Thyroid gland (tissue), 4 donors: ENCODE data around the gene PDPK1. TPM values are rescaled to one million over a fixed set of nuclear protein-coding genes. Genes with fewer than 3 reads are reported as not detected.

ENCODE experiments used
- DNase-seq, 2 donors: peaks; one replicate each; pipeline ENCODE4 v3.0.0-alpha.2; 2019
- H3K27ac ChIP-seq, 3 donors: fragments of 200-600 bp; sonication (generic); 1 replicate in 2 of 3; 2 replicates in 1 of 3; pipeline ENCODE4 v1.5.1; 2016 to 2019; ENCODE audit warnings: mild to moderate bottlenecking in 1 of 3, moderate library complexity in 1 of 3
- H3K27me3 ChIP-seq: fragments of 200-600 bp; sonication (generic); one replicate; pipeline ENCODE4 v1.5.1; 2019
- H3K36me3 ChIP-seq, 2 donors: fragments of 200-600 bp; sonication (generic); one replicate each; pipeline ENCODE4 v1.5.1; 2016 to 2019
- H3K4me1 ChIP-seq, 2 donors: fragments of 200-600 bp; sonication (generic); one replicate each; pipeline ENCODE4 v1.5.1; 2017 to 2019
- H3K4me3 ChIP-seq, 3 donors: fragments of 200-600 bp; sonication (generic); replicated peaks in 1 of 3; 1 replicate in 2 of 3; 2 replicates in 1 of 3; pipeline ENCODE4 v1.5.1; 2016; ENCODE audit warnings: mild to moderate bottlenecking in 1 of 3
- H3K9me3 ChIP-seq: fragments of 200-600 bp; sonication (generic); one replicate; pipeline ENCODE4 v1.5.1; 2017
- CTCF ChIP-seq, 6 experiments: fragments of 200-600 bp in 3 of 6; fragments of 450-650 bp in 3 of 6; sonication (generic) in 3 of 6; IDR thresholded peaks; one replicate each; pipeline ENCODE4 v1.5.1; 2016 to 2019; ENCODE audit warnings: antibody characterized with exemption in 6 of 6, mild to moderate bottlenecking in 2 of 6, inconsistent platforms in 1 of 6, moderate library complexity in 1 of 6
- POLR2A ChIP-seq, 2 donors: fragments of 450-650 bp; IDR thresholded peaks; one replicate each; pipeline ENCODE4 v1.6.1; 2017; ENCODE audit warnings: antibody characterized with exemption in 2 of 2, mild to moderate bottlenecking in 2 of 2, moderate library complexity in 1 of 2
- WGBS, 2 donors: methylation state at CpG; one replicate each; pipeline ENCODE4 v1.1.5; 2017; 5-methylcytosine and 5-hydroxymethylcytosine counted together
- intact Hi-C: fragments of 100-400 bp; cut with DNase I; formaldehyde crosslinking; loops from one replicate; pipeline ENCODE4 v1.15.1; 2023
- total RNA-seq, 4 donors: library from RNA; depleted of rRNA; stranded (reverse); fragments of >200 nt; gene quantifications; one replicate each; pipeline ENCODE4 v1.2.3, GENCODE V29; 2016

Gene PDPK1
- total RNA-seq, 4 donors from 2014 or later, result 33.3 to 89.0 (median 39.5) TPM

- DNase-seq, result no peak
- no peak overlapping the region for H3K27ac ChIP-seq
- no peaks in the 10 kb centered on the region for H3K27me3 ChIP-seq
- no peaks in the 10 kb centered on the region for H3K9me3 ChIP-seq
- intact Hi-C loops, result no loop called here
- H3K4me3 ChIP-seq, result no peak overlapping the region
- 94 to 95% methylated on average over 9 to 13 of the region's 14 CpGs for WGBS, 2 donors
- peaks cover 32 to 35% of the 10 kb centered on the region in 2 donors for H3K36me3 ChIP-seq
- TF ChIP-seq CTCF (IDR thresholded peaks at IDR 0.05), result no peak
- TF ChIP-seq POLR2A (IDR thresholded peaks at IDR 0.05), result no peak
- no peaks in the 10 kb centered on the region for H3K4me1 ChIP-seq
Measured at GRCh38 chr16:2587891-2588565, 50.2 kb downstream of the PDPK1 start.

- Histone ChIP-seq H3K4me3 (no peak overlapping the region), H3K36me3 (peaks cover 33% of the 10 kb centered on the region in 2 donors), H3K27me3 (no peaks in the 10 kb centered on the region), H3K4me1 (no peaks in the 10 kb centered on the region), H3K27ac (no peak overlapping the region), H3K9me3 (no peaks in the 10 kb centered on the region)
- WGBS, 2 donors, result 97 to 98% methylated on average over 15 of the region's 15 CpGs
- no peak for DNase-seq
- intact Hi-C loops, result no loop called here
- TF ChIP-seq CTCF (IDR thresholded peaks at IDR 0.05), result no peak
- TF ChIP-seq POLR2A (IDR thresholded peaks at IDR 0.05), result no peak
Measured at GRCh38 chr16:2591476-2592240, 53.8 kb downstream of the PDPK1 start.

- Histone ChIP-seq H3K36me3 (peaks cover 31 to 32% of the 10 kb centered on the region in 2 donors), H3K9me3 (no peaks in the 10 kb centered on the region), H3K4me1 (no peaks in the 10 kb centered on the region), H3K27me3 (no peaks in the 10 kb centered on the region), H3K27ac (no peak overlapping the region), H3K4me3 (no peak overlapping the region)
- DNase-seq, result no peak
- intact Hi-C loops, result no loop called here
- 97% methylated on average over 13 to 15 of the region's 16 CpGs for WGBS, 2 donors
- TF ChIP-seq CTCF (IDR thresholded peaks at IDR 0.05) (no peak), POLR2A (IDR thresholded peaks at IDR 0.05) (no peak)
Measured at GRCh38 chr16:2592786-2593185, 55.0 kb downstream of the PDPK1 start.

- Histone ChIP-seq H3K36me3 (peaks cover 27 to 28% of the 10 kb centered on the region in 2 donors), H3K4me1 (no peaks in the 10 kb centered on the region), H3K4me3 (no peak overlapping the region), H3K27me3 (no peaks in the 10 kb centered on the region), H3K9me3 (no peaks in the 10 kb centered on the region), H3K27ac (no peak overlapping the region)
- 92% methylated on average over 27 of the region's 27 CpGs for WGBS, 2 donors
- intact Hi-C loops, result no loop called here
- DNase-seq, result no peak
- no peak for TF ChIP-seq CTCF (IDR thresholded peaks at IDR 0.05)
- no peak for TF ChIP-seq POLR2A (IDR thresholded peaks at IDR 0.05)
Measured at GRCh38 chr16:2595393-2596205, 57.8 kb downstream of the PDPK1 start.
